Stimulated activated CD8-positive, alpha-beta memory T cell treated with anti-CD3 and anti-CD28 coated beads, Interleukin-12 subunit alpha, Interleukin-12 subunit beta, amount 100 ng/mL, for 4 hours (primary cell): ENCODE results near the gene LPIN1.
"Not testable (repeated sequence)": the region's sequence is repeated elsewhere in the genome, so short reads cannot be mapped to it uniquely, and the experiment has no call there.

Experiments
- DNase-seq: peaks from one replicate; pipeline ENCODE4 v3.0.0-alpha.2; 2020; ENCODE audit warnings: low read depth

The LPIN1 gene

GRCh38 chr2:11716689-11717321, 29.6 kb upstream of the LPIN1 start:
- DNase-seq: no peak

- DNase-seq: no peak
Observed at GRCh38 chr2:11717623-11718022, 28.8 kb upstream of the LPIN1 start.

GRCh38 chr2:11718606-11719005, 27.8 kb upstream of the LPIN1 start:
- no peak for DNase-seq

GRCh38 chr2:11719230-11719977, 27.0 kb upstream of the LPIN1 start:
- DNase-seq: no peak

- DNase-seq: no peak
Observed at GRCh38 chr2:11720752-11721151, 25.7 kb upstream of the LPIN1 start.

GRCh38 chr2:11722292-11723060, 24.0 kb upstream of the LPIN1 start:
- no peak for DNase-seq

GRCh38 chr2:11723061-11723371, 23.4 kb upstream of the LPIN1 start:
- DNase-seq: no peak

- no peak for DNase-seq
Observed at GRCh38 chr2:11724151-11724550, 22.3 kb upstream of the LPIN1 start.

- no peak for DNase-seq
Observed at GRCh38 chr2:11726384-11726783, 20.0 kb upstream of the LPIN1 start.

- no peak for DNase-seq
Observed at GRCh38 chr2:11729362-11730212, 16.8 kb upstream of the LPIN1 start.

GRCh38 chr2:11731214-11731984, 15.0 kb upstream of the LPIN1 start:
- not testable (repeated sequence) for DNase-seq

- DNase-seq: no peak
Observed at GRCh38 chr2:11732587-11732986, 13.8 kb upstream of the LPIN1 start.

- not testable (repeated sequence) for DNase-seq
Observed at GRCh38 chr2:11737852-11738251, 8.6 kb upstream of the LPIN1 start.

GRCh38 chr2:11738589-11739436, 7.6 kb upstream of the LPIN1 start:
- no peak for DNase-seq

- no peak for DNase-seq
Observed at GRCh38 chr2:11740723-11741122, 5.7 kb upstream of the LPIN1 start.

- no peak for DNase-seq
Observed at GRCh38 chr2:11742317-11742701, 4.1 kb upstream of the LPIN1 start.

GRCh38 chr2:11742702-11743357, 3.6 kb upstream of the LPIN1 start:
- no peak for DNase-seq

- no peak for DNase-seq
Observed at GRCh38 chr2:11743366-11743765, 3.1 kb upstream of the LPIN1 start.

- peak; percentile 53 for DNase-seq
Observed at GRCh38 chr2:11743846-11744553, 2.4 kb upstream of the LPIN1 start.
